Erythroblast (primary cell): ENCODE measurements around the gene ZNF574.

Experiments
- GATA1 ChIP-seq: IDR thresholded peaks from 2 replicates; pipeline ENCODE4 v1.6.1; 2011; ENCODE audit warnings: low read depth, mild to moderate bottlenecking, control low read depth, low read length, moderate library complexity
- POLR2A ChIP-seq: IDR thresholded peaks from 2 replicates; pipeline ENCODE4 v1.6.1; 2011; ENCODE audit warnings: mild to moderate bottlenecking, low read length

- no peak for TF ChIP-seq POLR2A
- TF ChIP-seq GATA1: no peak
These were observed 10.5 kb upstream of the ZNF574 start for GRCh38 chr19:42065511-42065910.
